Smooth muscle cell of the coronary artery (primary cell): Measurements from ENCODE around the gene FCRL5. TPM values are rescaled to one million over a fixed set of nuclear protein-coding genes. Genes with fewer than 3 reads are reported as not detected.

Experiments used
- total RNA-seq: library from RNA; depleted of rRNA; stranded (reverse); fragments of >200 nt; gene quantifications from 2 replicates; pipeline ENCODE4 v1.2.3, GENCODE V29; 2014; ENCODE audit warnings: low replicate concordance

The FCRL5 gene
- not detected in 2 replicates for total RNA-seq

DNA sequence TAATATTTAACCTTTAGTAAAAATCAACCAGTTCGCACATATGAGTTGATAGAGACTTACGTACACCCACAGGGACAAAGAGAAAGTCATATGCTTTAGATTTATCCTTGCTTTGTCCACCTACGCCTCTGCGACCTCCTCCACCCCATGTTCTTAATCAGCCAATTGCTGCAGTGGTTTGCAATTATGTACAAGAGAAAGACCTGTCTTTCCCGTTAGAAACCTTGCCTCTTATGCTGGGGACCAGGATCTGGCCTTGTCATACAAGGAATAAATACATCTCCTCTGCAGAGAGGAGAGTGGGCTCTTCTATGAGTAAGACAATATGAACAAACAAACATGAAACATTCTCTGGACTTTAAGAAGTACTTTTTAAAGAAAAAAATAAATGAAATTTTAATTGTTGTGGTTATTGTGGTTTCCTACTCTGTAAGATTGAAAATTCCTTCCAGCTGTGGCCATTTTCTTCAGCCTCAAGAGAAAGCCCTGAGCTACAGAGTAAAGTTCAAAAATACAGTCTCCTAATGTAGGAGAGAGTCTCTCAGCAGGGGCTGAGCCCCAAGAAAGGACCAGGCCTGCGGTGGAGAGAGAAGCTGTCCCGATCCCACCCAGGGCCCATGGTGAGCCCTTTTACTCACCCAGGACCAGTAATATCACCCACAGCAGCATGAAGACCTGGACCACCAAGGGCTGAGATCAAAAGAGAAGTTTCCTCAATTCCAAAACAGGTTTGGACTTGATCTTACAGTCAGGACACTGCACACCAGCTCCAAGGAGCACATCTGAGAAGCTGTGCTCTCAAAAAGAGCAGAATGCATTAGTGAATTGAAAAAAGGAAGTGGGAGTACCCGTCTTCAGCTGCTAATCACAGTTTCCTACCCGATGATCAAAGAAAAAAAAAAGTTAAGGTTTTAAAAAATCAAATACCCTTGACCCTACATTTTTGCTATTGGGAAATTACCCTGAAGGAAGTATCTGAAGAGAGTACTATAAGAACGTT is at the start of gene FCRL5:
TSS of gene FCRL5 (minus strand) at position 822 of the 1,000 bp plus-strand sequence. CDS start at position 669, 153 bp downstream.

DNA sequence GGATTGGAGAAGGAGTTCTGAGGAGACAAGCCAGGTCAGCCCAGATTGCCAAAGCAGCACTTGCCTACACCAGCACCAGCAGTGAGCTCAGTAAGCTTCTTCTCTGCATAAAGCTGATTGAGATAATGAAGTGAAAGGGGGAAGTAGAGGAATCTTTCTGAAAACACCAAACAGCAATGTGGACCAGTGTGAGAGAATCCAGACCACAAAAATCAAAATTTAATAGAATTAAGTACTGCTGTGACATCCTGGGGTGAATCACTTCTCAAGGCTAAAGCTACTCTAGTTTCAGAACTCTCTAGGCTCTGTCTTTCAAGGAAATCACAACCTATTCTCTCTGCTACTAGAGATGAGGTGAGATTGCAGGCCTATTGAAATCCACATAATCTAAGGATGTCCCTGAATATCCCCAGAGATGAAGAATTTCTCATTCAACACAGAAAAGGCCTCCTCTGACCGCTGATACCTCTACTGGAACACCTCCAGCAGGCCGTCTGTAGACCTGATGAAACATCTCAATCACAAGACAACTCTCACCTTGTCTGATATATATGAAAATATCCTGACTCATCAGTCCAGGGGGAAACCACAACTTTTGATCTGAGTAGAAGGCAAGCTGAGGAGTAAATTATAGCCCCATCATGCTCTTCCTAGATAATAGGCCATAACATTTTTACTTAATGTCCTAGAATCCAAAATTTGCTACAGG is 45.8 kb upstream of the FCRL5 start, which contains the start of gene FCRL4:
TSS of gene FCRL4 (minus strand) at position 127 of the 709 bp plus-strand sequence. CDS start 141 bp downstream, outside the sequence.

Other genes starting within 250 kb of the FCRL5 start
- not detected in 2 replicates for gene FCRL4, start 45.6 kb upstream of the FCRL5 start, total RNA-seq
- not detected in 2 replicates for gene FCRL3, start 148.3 kb upstream of the FCRL5 start, total RNA-seq
- not detected in 2 replicates for gene FCRL2, start 224.6 kb upstream of the FCRL5 start, total RNA-seq